Measurements from ENCODE around the gene HELZ. TPM values are rescaled to one million over a fixed set of nuclear protein-coding genes. Genes with fewer than 3 reads are reported as not detected.
A peak's percentile ranks its signal among the peaks of the same experiment; 100 is the strongest.
"Not testable (repeated sequence)": the region's sequence is repeated elsewhere in the genome, so short reads cannot be mapped to it uniquely, and the experiment has no call there.

Gene HELZ
- total RNA-seq, 4 donors from 2014 or later, result 21.0 to 47.0 (median 38.9) TPM

- DNase-seq (no peak), ATAC-seq (no peak)
- H3K27ac ChIP-seq, result peak overlapping the region; percentile 21 to 67 (median 50)
- intact Hi-C loops (cut with DNase I; ENCODE audit: low total_unique reads), result loop anchor here (5.0 kb wide), 1 partner anchor 49 kb away; no protein-coding TSS in a partner anchor
- no peaks in the 10 kb centered on the region for H3K9me3 ChIP-seq
- in situ Hi-C loops (cut with MboI; ENCODE audit: low sequenced_read_pairs in 4 of 4), result no loop called here
- no peak overlapping the region for H3K4me3 ChIP-seq
- TF ChIP-seq POLR2A (IDR thresholded peaks at IDR 0.05) (no peak), CTCF (IDR thresholded peaks at IDR 0.05 in 4 of 5, conservative IDR thresholded peaks at IDR 0.05 in 1 of 5) (no peak)
- no peaks in the 10 kb centered on the region for H3K36me3 ChIP-seq
- H3K27me3 ChIP-seq, result no peaks in the 10 kb centered on the region
- peaks cover 41 to 71% of the 10 kb centered on the region in 2 donors for H3K4me1 ChIP-seq
These were observed 148.4 kb downstream of the HELZ start for GRCh38 chr17:67096609-67097008.

GRCh38 chr17:67095803-67096202 is 149.2 kb downstream of the HELZ start:
- H3K9me3 ChIP-seq, result no peaks in the 10 kb centered on the region
- DNase-seq (no peak), ATAC-seq (no peak)
- no peaks in the 10 kb centered on the region for H3K36me3 ChIP-seq
- H3K4me3 ChIP-seq, result no peak overlapping the region
- in situ Hi-C loops (cut with MboI; ENCODE audit: low sequenced_read_pairs in 4 of 4), result no loop called here
- intact Hi-C loops (cut with DNase I; ENCODE audit: low total_unique reads), result loop anchor here (5.0 kb wide), 1 partner anchor 49 kb away; no protein-coding TSS in a partner anchor
- H3K27me3 ChIP-seq, result no peaks in the 10 kb centered on the region
- H3K27ac ChIP-seq, result peak overlapping the region in 3 of 4 donors; percentile 37 to 67 (median 64)
- TF ChIP-seq CTCF (IDR thresholded peaks at IDR 0.05 in 4 of 5, conservative IDR thresholded peaks at IDR 0.05 in 1 of 5), result no peak
- no peak for TF ChIP-seq POLR2A (IDR thresholded peaks at IDR 0.05)
- H3K4me1 ChIP-seq, result peaks cover 41 to 71% of the 10 kb centered on the region in 2 donors

GRCh38 chr17:67095291-67095690 is 149.7 kb downstream of the HELZ start:
- Histone ChIP-seq H3K27ac (peak overlapping the region in 2 of 4 donors; percentile 64 to 67), H3K4me1 (peaks cover 41 to 71% of the 10 kb centered on the region in 2 donors)
- H3K4me3 ChIP-seq; H3K9me3 ChIP-seq; ATAC-seq; in situ Hi-C loops (cut with MboI; ENCODE audit: low sequenced_read_pairs in 4 of 4); H3K27me3 ChIP-seq; H3K36me3 ChIP-seq: not testable (repeated sequence)
- peak; percentile 50 to 62 for DNase-seq
- intact Hi-C loops (cut with DNase I; ENCODE audit: low total_unique reads), result loop anchor here (5.0 kb wide), 1 partner anchor 48 kb away; no protein-coding TSS in a partner anchor

GRCh38 chr17:67093348-67093747 is 151.6 kb downstream of the HELZ start:
- Histone ChIP-seq H3K9me3 (no peaks in the 10 kb centered on the region), H3K27me3 (no peaks in the 10 kb centered on the region), H3K36me3 (no peaks in the 10 kb centered on the region), H3K27ac (peak overlapping the region in 3 of 4 donors; percentile 10 to 24 (median 17)), H3K4me3 (no peak overlapping the region), H3K4me1 (peaks cover 40 to 55% of the 10 kb centered on the region in 2 donors)
- intact Hi-C loops (cut with DNase I; ENCODE audit: low total_unique reads), result no loop called here
- no peak for TF ChIP-seq CTCF (IDR thresholded peaks at IDR 0.05 in 4 of 5, conservative IDR thresholded peaks at IDR 0.05 in 1 of 5)
- no peak for TF ChIP-seq POLR2A (IDR thresholded peaks at IDR 0.05)
- DNase-seq (no peak), ATAC-seq (no peak)
- in situ Hi-C loops (cut with MboI; ENCODE audit: low sequenced_read_pairs in 4 of 4), result no loop called here

- H3K36me3 ChIP-seq; H3K4me3 ChIP-seq; H3K9me3 ChIP-seq; H3K27me3 ChIP-seq; in situ Hi-C loops (cut with MboI; ENCODE audit: low sequenced_read_pairs in 4 of 4); intact Hi-C loops (cut with DNase I; ENCODE audit: low total_unique reads): not testable (repeated sequence)
- peak overlapping the region in 3 of 4 donors; percentile 10 to 24 (median 17) for H3K27ac ChIP-seq
- peak; percentile 25 to 63 for ATAC-seq
- peak; percentile 12 to 68 for DNase-seq
- peaks cover 34 to 51% of the 10 kb centered on the region in 2 donors for H3K4me1 ChIP-seq
These were observed 152.3 kb downstream of the HELZ start for GRCh38 chr17:67092710-67093109.

GRCh38 chr17:67092291-67092690 is 152.7 kb downstream of the HELZ start:
- in situ Hi-C loops (cut with MboI; ENCODE audit: low sequenced_read_pairs in 4 of 4), result no loop called here
- ATAC-seq (peak in 1 of 2 donors; percentile 6), DNase-seq (no peak)
- Histone ChIP-seq H3K9me3 (no peaks in the 10 kb centered on the region), H3K27me3 (no peaks in the 10 kb centered on the region), H3K4me1 (peaks cover 30 to 47% of the 10 kb centered on the region in 2 donors), H3K36me3 (peaks cover 0 to 2% of the 10 kb centered on the region in 2 donors), H3K27ac (no peak overlapping the region), H3K4me3 (no peak overlapping the region)
- intact Hi-C loops (cut with DNase I; ENCODE audit: low total_unique reads), result no loop called here
- TF ChIP-seq POLR2A (IDR thresholded peaks at IDR 0.05) (no peak), CTCF (IDR thresholded peaks at IDR 0.05 in 4 of 5, conservative IDR thresholded peaks at IDR 0.05 in 1 of 5) (no peak)

Measured in gastrocnemius medialis (tissue), 4 donors.